ENCODE data around the gene ITPRID1. TPM values are rescaled to one million over a fixed set of nuclear protein-coding genes. Genes with fewer than 3 reads are reported as not detected.
A peak's percentile ranks its signal among the peaks of the same experiment; 100 is the strongest.

The ITPRID1 gene
- polyA plus RNA-seq, 1 donor (not counting 4 experiments of a cell fraction or from before 2014, with no cell fraction given) = not detected

DNA sequence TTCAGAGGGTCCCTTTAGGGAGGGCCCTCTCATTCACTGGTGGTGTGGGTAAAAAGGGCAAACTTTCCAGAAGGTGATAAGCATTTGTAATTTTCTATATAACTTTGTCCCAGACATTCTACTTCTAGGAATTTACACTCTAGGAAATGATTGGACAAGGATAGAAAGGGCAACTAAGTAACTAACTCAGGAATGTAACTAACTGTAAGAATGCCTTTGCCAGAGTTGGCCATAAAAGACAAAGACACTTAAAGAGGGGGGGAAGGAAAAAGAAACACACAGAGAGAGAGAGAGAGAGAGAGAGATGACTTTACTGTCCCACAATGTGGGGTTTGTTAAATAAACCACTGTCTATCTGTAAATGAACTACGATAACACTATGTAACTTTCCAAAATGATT lies 38.5 kb upstream of the ITPRID1 start:
- no peak overlapping the region for H3K4me2 ChIP-seq (ENCODE audit: control insufficient read depth, extremely low read depth, insufficient read depth, low read depth, low read length)
- H3K9ac ChIP-seq (ENCODE audit: control insufficient read depth, extremely low read depth, insufficient read depth, low read length) = no peak overlapping the region
- H3K79me2 ChIP-seq (ENCODE audit: control insufficient read depth, insufficient read depth, low read length) = no peaks in the 10 kb centered on the region
- H3K4me3 ChIP-seq (ENCODE audit: control insufficient read depth in 2 of 3, extremely low read depth in 1 of 3, insufficient read depth in 2 of 3, low read depth in 1 of 3, low read length in 3 of 3) = no peak overlapping the region
- no peaks in the 10 kb centered on the region for H3K9me1 ChIP-seq (ENCODE audit: control insufficient read depth, extremely low read depth, insufficient read depth, low read length)
- no peak overlapping the region for H2AFZ ChIP-seq (ENCODE audit: control insufficient read depth, low read length)
- dilution Hi-C loops (cut with MboI; ENCODE audit: extremely low pct_ligation_motif_present, low sequenced_read_pairs) = no loop called here
- H3K27me3 ChIP-seq (ENCODE audit: control insufficient read depth, extremely low read depth, insufficient read depth, low read length) = no peaks in the 10 kb centered on the region
- no peaks in the 10 kb centered on the region for H3K36me3 ChIP-seq (ENCODE audit: control insufficient read depth in 2 of 2, extremely low read depth in 1 of 2, insufficient read depth in 2 of 2, low read length in 2 of 2)
- FAIRE-seq (no peak), DNase-seq (ENCODE audit: low read depth, low spot score) (no peak)
- H3K4me1 ChIP-seq (ENCODE audit: control insufficient read depth, extremely low read depth, insufficient read depth, low read length) = no peaks in the 10 kb centered on the region
- TF ChIP-seq, protein P1, sequence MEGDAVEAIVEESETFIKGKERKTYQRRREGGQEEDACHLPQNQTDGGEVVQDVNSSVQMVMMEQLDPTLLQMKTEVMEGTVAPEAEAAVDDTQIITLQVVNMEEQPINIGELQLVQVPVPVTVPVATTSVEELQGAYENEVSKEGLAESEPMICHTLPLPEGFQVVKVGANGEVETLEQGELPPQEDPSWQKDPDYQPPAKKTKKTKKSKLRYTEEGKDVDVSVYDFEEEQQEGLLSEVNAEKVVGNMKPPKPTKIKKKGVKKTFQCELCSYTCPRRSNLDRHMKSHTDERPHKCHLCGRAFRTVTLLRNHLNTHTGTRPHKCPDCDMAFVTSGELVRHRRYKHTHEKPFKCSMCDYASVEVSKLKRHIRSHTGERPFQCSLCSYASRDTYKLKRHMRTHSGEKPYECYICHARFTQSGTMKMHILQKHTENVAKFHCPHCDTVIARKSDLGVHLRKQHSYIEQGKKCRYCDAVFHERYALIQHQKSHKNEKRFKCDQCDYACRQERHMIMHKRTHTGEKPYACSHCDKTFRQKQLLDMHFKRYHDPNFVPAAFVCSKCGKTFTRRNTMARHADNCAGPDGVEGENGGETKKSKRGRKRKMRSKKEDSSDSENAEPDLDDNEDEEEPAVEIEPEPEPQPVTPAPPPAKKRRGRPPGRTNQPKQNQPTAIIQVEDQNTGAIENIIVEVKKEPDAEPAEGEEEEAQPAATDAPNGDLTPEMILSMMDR (optimal IDR thresholded peaks at IDR 0.05 in 1 of 3, IDR thresholded peaks at IDR 0.05 in 1 of 3, conservative IDR thresholded peaks at IDR 0.05 in 1 of 3; ENCODE audit: extremely low read depth in 1 of 3, insufficient read depth in 2 of 3, low read length in 3 of 3) = no peak
- no peak for TF ChIP-seq EZH2 (IDR thresholded peaks at IDR 0.05; ENCODE audit: low read length)
- no peaks in the 10 kb centered on the region for H3K9me3 ChIP-seq (ENCODE audit: control insufficient read depth, low read depth, low read length)
- H3K27ac ChIP-seq (ENCODE audit: control insufficient read depth, insufficient read depth, low read length) = no peak overlapping the region
- no peaks in the 10 kb centered on the region for H4K20me1 ChIP-seq (ENCODE audit: control insufficient read depth, extremely low read depth, insufficient read depth, low read length)

DNA sequence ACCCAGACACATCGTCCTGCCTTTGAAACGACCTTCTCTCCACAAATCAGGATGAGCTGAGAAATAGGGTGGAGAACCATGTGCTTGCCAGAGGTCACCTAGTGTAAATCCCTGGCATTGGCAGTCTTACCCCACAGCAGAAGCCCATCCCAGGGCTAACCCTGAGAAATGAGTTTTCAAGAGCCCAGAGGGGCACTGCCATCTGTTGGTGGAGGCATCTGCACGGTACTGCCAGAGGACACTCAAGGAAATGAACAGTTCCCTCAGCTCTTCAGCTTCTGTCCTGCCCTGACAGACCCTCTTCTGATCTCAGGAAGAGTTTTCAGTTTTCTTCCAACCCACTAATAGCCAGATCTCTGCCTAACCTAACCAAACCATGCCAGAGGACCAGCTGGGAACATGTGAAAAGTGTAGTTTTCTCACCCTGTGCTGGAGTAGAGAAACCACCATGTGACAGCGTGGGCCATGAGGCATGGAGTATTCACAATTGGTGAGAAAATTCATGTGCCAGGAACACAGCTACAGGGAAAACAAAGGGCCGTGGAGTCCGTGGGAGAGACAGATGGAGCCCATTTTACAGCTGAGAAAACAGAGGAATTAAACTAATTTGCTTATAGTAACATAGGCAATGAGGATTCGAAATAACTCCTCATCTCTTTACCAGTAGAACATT lies 37.7 kb upstream of the ITPRID1 start:
- H3K9me1 ChIP-seq (ENCODE audit: control insufficient read depth, extremely low read depth, insufficient read depth, low read length) = no peaks in the 10 kb centered on the region
- no peaks in the 10 kb centered on the region for H3K79me2 ChIP-seq (ENCODE audit: control insufficient read depth, insufficient read depth, low read length)
- no peaks in the 10 kb centered on the region for H3K36me3 ChIP-seq (ENCODE audit: control insufficient read depth in 2 of 2, extremely low read depth in 1 of 2, insufficient read depth in 2 of 2, low read length in 2 of 2)
- no peak for FAIRE-seq
- H3K9me3 ChIP-seq (ENCODE audit: control insufficient read depth, low read depth, low read length) = no peaks in the 10 kb centered on the region
- dilution Hi-C loops (cut with MboI; ENCODE audit: extremely low pct_ligation_motif_present, low sequenced_read_pairs) = no loop called here
- no peak overlapping the region for H3K4me3 ChIP-seq (ENCODE audit: control insufficient read depth in 2 of 3, extremely low read depth in 1 of 3, insufficient read depth in 2 of 3, low read depth in 1 of 3, low read length in 3 of 3)
- no peaks in the 10 kb centered on the region for H3K27me3 ChIP-seq (ENCODE audit: control insufficient read depth, extremely low read depth, insufficient read depth, low read length)
- H4K20me1 ChIP-seq (ENCODE audit: control insufficient read depth, extremely low read depth, insufficient read depth, low read length) = no peaks in the 10 kb centered on the region
- no peak overlapping the region for H3K27ac ChIP-seq (ENCODE audit: control insufficient read depth, insufficient read depth, low read length)
- H2AFZ ChIP-seq (ENCODE audit: control insufficient read depth, low read length) = no peak overlapping the region
- no peak for TF ChIP-seq EZH2 (IDR thresholded peaks at IDR 0.05; ENCODE audit: low read length)
- TF ChIP-seq, protein P1 (optimal IDR thresholded peaks at IDR 0.05 in 1 of 3, IDR thresholded peaks at IDR 0.05 in 1 of 3, conservative IDR thresholded peaks at IDR 0.05 in 1 of 3; ENCODE audit: extremely low read depth in 1 of 3, insufficient read depth in 2 of 3, low read length in 3 of 3) = peak in 2 of 3 experiments; percentile 27 to 42
- no peaks in the 10 kb centered on the region for H3K4me1 ChIP-seq (ENCODE audit: control insufficient read depth, extremely low read depth, insufficient read depth, low read length)
- no peak for DNase-seq (ENCODE audit: low read depth, low spot score)
- no peak overlapping the region for H3K4me2 ChIP-seq (ENCODE audit: control insufficient read depth, extremely low read depth, insufficient read depth, low read depth, low read length)
- no peak overlapping the region for H3K9ac ChIP-seq (ENCODE audit: control insufficient read depth, extremely low read depth, insufficient read depth, low read length)

All from keratinocyte (primary cell).